MV-4-11 (cell line): ENCODE data around the gene SZT2.

ENCODE experiments used
- DNase-seq: peaks from one replicate; lab custom pipeline; 2025; lab: John Stamatoyannopoulos, UW

SZT2 gene

DNA sequence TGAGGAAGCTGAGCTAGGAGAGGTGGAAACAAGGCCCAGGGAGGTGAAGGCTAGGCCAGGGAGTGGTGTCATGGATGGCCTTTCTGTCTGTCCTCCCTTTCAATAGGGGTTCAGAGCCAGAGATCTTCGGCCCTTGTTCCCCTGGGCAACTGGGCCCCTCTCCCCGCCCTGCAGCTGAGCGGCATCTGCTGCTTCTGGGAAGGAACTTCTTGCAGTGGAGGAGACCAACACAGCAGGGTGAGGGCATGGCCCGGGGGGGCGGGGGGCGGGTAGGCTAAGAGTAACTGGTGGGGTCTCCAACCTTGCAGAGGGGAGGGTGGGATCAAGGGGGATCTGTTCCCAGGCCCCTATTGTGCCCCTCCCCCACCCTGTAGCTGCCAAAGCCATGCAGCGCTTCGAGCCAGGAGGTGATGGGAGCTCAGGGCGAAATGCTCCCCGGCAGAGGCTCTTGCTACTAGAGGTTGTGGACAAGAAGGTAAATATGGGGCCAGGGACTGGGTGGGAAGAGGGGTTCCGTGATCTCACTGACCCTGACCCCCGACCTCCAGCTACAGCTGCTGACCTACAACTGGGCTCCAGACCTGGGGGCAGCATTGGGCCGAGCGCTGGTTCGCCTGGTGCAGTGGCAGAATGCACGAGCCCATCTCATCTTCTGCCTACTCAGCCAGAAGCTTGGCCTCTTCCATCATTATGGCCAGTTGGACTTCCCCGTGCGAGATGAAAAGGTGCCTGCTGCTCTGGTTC is 52.4 kb downstream of the SZT2 start:
- DNase-seq, result no peak

DNA sequence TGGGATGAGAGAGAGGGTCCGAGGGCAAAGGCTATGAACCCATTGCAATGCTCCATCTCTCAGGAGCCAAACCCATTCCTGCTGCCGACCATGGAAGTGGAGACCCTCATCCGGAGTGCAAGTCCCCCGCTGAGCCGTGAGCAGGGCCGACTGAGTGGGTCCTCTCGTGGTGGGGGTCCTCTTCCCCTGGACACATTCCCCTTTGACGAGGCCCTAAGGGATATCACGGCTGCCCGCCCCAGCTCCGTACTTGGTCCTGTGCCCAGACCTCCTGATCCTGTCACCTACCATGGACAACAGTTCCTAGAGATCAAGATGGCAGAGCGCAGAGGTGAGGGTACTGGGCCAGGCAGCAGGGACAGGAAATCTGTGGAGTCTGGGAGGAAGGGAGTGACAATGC is 53.1 kb downstream of the SZT2 start:
- no peak for DNase-seq

- no peak for DNase-seq
Observed at GRCh38 chr1:43443197-43443946, 53.7 kb downstream of the SZT2 start.

- no peak for DNase-seq
Observed at GRCh38 chr1:43444151-43444828, 54.6 kb downstream of the SZT2 start.

GRCh38 chr1:43444836-43445235 is 55.1 kb downstream of the SZT2 start:
- no peak for DNase-seq

DNA sequence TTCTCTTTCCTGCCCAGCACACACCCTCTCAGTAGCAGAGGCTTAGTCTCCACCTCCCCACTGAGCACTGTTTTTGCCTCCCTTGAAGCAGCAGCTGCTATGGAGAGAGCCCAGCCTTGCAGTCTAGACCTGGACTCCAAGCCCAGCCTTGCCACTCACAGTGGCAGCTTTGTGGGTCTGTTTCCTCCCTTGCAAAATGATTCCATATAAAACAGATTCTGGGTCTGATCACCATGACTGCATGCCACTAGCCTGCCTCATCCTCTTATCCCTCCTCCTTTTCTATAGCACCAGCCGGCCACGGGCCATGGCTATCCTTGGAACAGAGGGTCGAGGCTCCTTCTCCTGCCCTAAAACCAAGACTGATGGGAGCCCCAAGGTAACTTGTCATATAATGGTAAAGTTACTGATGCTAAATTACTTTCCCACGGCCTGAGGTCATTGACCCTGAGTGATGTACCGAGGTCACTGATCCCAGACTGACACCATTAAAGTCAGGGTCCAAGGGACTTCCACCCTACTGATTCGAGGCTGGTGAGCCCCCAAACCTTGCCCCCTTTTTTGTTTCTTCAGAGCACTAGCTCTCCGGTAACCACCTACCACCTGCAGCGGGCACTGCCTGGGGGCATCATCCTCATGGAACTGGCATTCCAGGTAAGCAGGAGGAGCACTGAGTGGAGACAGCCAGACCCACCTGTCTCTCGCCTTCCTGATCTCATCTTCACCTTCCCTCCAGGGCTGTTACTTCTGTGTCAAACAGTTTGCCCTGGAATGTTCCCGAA is 56.1 kb downstream of the SZT2 start:
- no peak for DNase-seq

GRCh38 chr1:43446388-43446740 is 56.7 kb downstream of the SZT2 start:
- DNase-seq, result no peak

DNA sequence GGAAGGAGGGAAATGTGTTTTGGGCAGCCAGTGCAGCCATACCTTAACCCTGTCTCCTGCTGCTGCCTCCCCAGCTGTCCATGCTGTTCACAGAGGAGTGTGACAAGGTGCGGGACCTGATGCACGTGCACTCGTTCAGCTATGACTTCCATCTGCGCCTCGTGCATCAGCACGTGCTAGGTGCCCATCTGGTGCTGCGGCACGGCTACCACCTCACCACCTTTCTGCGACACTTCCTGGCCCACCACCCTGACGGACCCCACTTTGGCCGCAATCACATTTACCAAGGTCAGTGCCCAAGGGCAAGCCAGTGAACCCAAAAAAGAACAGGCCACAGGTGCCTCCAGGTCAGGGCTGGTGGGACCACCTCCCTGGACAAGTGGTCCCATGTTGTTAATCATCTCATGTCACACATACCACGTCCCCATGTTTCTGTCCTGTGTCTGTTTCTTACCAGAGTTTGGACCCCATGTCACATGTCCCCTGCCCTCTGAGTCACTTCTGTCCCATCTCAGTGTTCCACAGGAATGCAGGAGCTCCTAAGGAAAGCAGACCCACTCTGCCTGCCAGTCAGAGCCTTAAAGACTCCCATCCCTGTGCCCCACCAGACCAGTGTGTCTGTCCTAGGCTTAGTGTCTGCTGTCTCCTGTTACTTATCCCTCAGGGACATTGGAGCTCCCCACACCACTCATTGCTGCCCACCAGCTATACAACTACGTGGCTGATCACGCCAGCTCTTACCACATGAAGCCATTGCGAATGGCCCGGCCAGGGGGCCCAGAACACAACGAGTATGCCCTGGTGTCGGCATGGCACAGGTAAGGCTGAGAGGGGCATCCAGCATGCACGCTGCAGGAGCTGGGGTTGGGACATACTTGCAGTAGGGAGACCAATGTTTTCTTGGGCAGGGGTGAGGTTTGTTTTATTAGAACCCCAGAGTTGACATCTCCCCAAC is 57.5 kb downstream of the SZT2 start:
- no peak for DNase-seq

GRCh38 chr1:43447891-43448708 is 58.4 kb downstream of the SZT2 start:
- no peak for DNase-seq

DNA sequence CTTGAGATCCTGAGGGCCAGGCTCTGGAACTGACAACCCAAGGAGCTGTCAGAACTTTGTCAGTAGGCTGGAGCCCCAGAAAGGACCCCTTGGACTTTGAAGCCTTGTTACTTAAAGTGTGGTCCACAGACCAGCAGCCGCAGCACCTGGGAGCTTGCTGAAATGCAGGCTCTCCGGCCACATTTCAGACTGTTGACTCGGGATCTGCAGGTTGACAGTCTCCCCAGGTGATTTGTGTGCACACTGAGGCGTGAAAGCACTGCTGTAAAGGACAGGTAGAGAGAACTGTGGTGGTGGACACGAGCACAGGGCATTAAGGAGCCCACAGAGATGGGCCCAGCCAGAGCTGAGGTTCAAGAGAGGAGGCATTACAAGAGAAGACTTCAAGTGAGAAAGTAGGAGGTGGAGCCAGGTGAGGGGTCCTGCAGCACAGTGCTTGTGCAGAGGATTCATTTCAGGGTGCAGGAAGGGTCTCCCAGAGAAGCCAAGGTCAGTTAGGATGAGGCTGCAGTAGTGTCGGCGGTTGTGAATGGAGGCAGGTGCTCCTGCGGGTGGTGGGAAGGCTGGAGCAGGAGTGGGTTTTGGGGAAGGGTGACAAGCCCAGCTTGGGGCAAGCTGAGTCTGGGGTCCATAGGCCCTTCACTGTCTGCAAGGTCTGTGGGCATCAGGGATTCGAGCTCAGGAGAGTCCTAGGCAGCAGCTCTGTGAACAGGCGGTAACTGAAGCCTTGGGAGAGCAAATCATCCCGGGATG is 59.4 kb downstream of the SZT2 start:
- no peak for DNase-seq

GRCh38 chr1:43449708-43450069 is 60.0 kb downstream of the SZT2 start:
- DNase-seq, result no peak

- DNase-seq, result no peak
Observed at GRCh38 chr1:43450251-43450941, 60.7 kb downstream of the SZT2 start.

DNA sequence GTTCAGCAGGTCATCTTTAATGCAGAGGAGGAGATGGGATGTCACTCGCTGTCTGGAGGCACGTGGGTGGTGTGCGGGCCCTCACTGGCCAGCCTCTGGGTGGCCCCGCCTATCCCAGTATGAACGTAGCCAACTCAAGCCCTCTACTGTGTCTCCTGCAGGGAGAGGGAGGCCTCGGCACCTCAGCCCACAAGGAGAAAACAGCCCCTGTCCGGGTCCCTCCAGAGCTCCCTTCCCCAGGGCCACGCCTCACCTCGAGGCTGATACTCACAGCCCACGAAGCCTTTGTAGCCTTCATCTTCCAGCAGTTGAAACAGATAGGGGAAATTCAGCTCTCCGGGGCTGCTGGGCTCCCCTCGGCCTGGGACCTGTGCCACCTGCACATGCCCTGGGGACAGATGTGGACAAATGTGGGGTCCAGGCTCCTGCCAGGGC is 61.5 kb downstream of the SZT2 start:
- DNase-seq, result no peak

GRCh38 chr1:43451701-43452532 is 62.2 kb downstream of the SZT2 start:
- DNase-seq, result no peak

- DNase-seq, result no peak
Observed at GRCh38 chr1:43452789-43453441, 63.2 kb downstream of the SZT2 start.

- DNase-seq, result peak; percentile 73
Observed at GRCh38 chr1:43453442-43454269, 64.0 kb downstream of the SZT2 start, which contains the start of gene HYI. HYI (minus strand) TSS chr1:43453931; CDS start chr1:43453793, 138 bp downstream.
